Muscle of leg (tissue), 11 donors: ENCODE data around the gene SUMO2. TPM values are rescaled to one million over a fixed set of nuclear protein-coding genes. Genes with fewer than 3 reads are reported as not detected.
"Not testable (repeated sequence)": the region's sequence is repeated elsewhere in the genome, so short reads cannot be mapped to it uniquely, and the experiment has no call there.

ENCODE experiments used
- DNase-seq: peaks from one replicate; pipeline ENCODE4 v3.0.0; 2013
- H3K27ac ChIP-seq: one replicate; pipeline ENCODE4 v1.5.1; 2013; ENCODE audit warnings: mild to moderate bottlenecking, low read length, control low read depth
- H3K27me3 ChIP-seq: one replicate; pipeline ENCODE4 v1.6.1; 2013; ENCODE audit warnings: low read length; ENCODE audit not compliant: control insufficient read depth, insufficient read depth
- H3K36me3 ChIP-seq: one replicate; pipeline ENCODE4 v1.6.1; 2013; ENCODE audit warnings: low read length; ENCODE audit not compliant: control insufficient read depth, insufficient read depth
- H3K4me1 ChIP-seq: one replicate; pipeline ENCODE4 v1.6.1; 2013; ENCODE audit warnings: low read length; ENCODE audit not compliant: control insufficient read depth, insufficient read depth
- H3K4me3 ChIP-seq: one replicate; pipeline ENCODE4 v1.5.1; 2013; ENCODE audit warnings: low read length, control low read depth
- H3K9me3 ChIP-seq: replicated peaks from 2 replicates; pipeline ENCODE4 v1.6.1; 2013; ENCODE audit warnings: low read depth, low read length; ENCODE audit not compliant: control insufficient read depth
- WGBS: methylation state at CpG from one replicate; pipeline ENCODE4 v1.1.5; 2013; ENCODE audit warnings: missing lambda C conversion rate; ENCODE audit not compliant: insufficient coverage; 5-methylcytosine and 5-hydroxymethylcytosine counted together
- polyA plus RNA-seq, 8 donors: library from polyadenylated mRNA; unstranded; fragments of 120-200 nt; gene quantifications; one replicate each; pipeline versions ENCODE4 v1.2.1 to v1.2.3, GENCODE V29; 2013; ENCODE audit warnings: inconsistent platforms in 1 of 8, low replicate concordance in 1 of 8; ENCODE audit not compliant: insufficient read length in 8 of 8, insufficient read depth in 1 of 8
- total RNA-seq: library from RNA; stranded (reverse); fragments of 120-200 nt; gene quantifications from one replicate; pipeline ENCODE4 v1.2.4, GENCODE V29; 2013

The SUMO2 gene
- total and polyA plus RNA-seq, 9 donors, result 242 to 477 (median 378) TPM

DNA sequence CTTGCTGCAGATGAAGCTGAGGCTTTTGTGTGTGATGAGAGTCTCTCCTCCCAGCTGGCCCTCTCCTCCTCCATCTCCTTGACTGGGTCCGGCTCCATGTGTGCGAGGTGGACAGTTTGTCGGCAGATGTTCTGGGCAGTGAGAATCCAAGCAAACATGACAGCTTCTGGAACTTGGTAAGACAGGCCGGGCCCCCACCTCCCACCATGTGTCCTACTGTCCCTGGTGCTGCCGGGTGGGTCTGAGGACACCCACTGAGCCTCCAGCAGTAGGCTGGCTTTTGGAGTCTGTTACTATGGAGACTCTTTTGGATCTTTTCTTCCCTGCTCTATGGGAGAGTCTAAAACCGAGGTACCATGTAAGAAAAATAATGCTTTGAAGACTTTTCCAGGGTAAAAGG, 35.4 kb upstream of the SUMO2 start:
- no peaks in the 10 kb centered on the region for H3K9me3 ChIP-seq
- no peaks in the 10 kb centered on the region for H3K27me3 ChIP-seq
- 83% methylated on average over 1 of the region's 6 CpGs for WGBS
- H3K4me3 ChIP-seq, result no peak overlapping the region
- peaks cover 70% of the 10 kb centered on the region for H3K36me3 ChIP-seq
- no peaks in the 10 kb centered on the region for H3K4me1 ChIP-seq
- H3K27ac ChIP-seq, result no peak overlapping the region
- DNase-seq, result no peak

DNA sequence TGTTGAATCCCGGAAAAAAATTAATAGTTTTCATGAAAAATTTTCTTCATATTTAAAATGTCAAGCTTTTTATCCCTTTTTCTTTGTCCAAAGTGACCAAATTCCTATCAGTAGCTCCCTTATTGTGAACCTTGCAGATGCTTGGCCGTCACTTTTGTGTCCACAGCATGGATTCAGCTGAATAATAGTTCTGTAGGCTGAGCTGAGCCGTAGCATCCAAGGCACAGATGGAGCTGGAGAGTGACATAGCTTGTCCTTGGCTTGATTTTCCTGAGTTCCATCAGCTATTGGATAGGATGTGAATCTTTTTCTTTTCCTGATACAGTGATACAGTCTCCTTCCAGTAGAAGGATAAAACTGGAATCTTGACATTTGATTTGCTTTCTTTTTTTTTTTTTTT, 26.3 kb upstream of the SUMO2 start:
- Histone ChIP-seq H3K27me3 (no peaks in the 10 kb centered on the region), H3K9me3 (no peaks in the 10 kb centered on the region), H3K4me1 (peaks cover 11% of the 10 kb centered on the region), H3K27ac (no peak overlapping the region), H3K36me3 (peaks cover 37% of the 10 kb centered on the region), H3K4me3 (no peak overlapping the region)
- DNase-seq, result no peak
- 75% methylated on average over 2 of the region's 3 CpGs for WGBS

DNA sequence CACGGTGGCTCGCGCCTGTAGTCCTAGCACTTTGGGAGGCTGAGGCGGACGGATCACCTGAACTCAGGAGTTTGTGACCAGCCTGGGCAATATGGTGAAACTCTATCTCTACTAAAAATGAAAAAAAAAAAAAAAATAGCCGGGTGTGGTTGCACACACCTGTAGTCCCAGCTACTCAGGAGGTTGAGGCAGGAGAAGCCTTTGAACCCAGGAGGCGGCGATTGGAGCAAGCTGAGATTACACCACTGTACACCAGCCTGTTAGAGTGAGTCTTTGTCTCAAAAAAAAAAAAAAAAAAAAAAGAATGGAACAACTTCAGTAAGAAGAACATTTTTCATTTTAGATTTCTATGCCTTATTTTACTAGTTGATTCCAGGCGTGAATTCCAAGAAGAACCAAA, 25.4 kb upstream of the SUMO2 start:
- Histone ChIP-seq H3K4me3 (no peak overlapping the region), H3K4me1 (peaks cover 11% of the 10 kb centered on the region), H3K27me3 (no peaks in the 10 kb centered on the region), H3K27ac (no peak overlapping the region), H3K9me3 (no peaks in the 10 kb centered on the region), H3K36me3 (peaks cover 31% of the 10 kb centered on the region)
- WGBS, result 80% methylated on average over 1 of the region's 9 CpGs
- DNase-seq, result no peak

DNA sequence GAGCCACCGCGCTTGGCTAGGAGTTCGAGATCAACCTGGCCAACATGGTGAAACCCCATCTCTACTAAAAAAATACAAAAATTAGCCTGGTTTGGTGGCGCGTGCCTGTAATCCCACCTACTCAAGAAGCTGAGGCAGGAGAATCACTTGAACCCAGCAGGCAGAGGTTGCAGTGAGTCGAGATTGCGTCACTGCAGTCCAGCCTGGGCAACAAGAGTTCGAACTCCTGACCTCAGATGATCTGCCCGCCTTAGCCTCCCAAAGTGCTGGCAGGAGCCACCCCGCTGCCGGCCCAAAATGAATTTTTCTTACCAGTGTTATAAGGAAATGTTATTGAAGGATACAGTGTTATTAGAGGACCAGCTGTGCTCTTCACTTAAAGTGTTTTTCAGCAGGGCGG, 25.0 kb upstream of the SUMO2 start:
- Histone ChIP-seq H3K4me3 (no peak overlapping the region), H3K4me1 (peaks cover 11% of the 10 kb centered on the region), H3K27ac (no peak overlapping the region), H3K9me3 (no peaks in the 10 kb centered on the region), H3K27me3 (no peaks in the 10 kb centered on the region), H3K36me3 (peaks cover 27% of the 10 kb centered on the region)
- DNase-seq, result no peak
- WGBS, result 88% methylated on average over 5 of the region's 12 CpGs

DNA sequence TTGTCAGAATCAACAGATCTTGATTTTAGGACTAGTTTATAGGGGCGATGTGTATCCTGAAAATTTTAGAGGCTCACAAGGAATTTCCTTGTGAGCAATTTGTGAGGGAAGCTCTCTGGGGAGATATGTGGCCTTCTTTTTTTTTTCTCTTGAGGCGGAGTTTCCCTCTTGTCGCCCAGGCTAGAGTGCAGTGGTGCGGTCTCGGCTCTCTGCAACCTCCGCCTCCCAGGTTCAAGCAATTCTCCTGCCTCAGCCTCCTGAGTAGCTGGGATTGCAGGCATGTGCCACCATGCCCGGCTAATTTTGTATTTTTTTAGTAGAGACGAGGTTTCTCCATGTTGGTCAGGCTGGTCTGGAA, 24.3 kb upstream of the SUMO2 start:
- not testable (repeated sequence) for DNase-seq, H3K4me3 ChIP-seq
- H3K36me3 ChIP-seq, result peaks cover 22% of the 10 kb centered on the region

DNA sequence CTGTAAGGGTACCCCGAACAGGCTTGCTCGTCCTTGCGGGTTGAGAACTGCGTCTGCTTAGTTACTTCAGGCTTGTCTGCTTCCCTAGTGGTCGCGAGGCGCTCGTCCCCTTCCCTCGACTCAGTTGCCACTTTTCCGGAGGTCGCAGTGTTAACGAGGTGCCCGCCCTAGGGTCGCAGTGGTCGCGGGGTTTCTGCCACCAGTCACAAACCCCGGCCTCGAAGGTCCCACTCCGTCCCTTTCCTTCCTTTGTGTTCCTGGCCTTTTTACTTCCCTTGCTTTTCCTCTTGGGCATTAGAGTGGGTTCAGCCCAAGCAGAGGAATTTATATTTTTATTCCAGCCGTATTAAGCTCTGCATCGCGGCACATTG, 23.0 kb upstream of the SUMO2 start:
- WGBS, result 0% methylated on average over 19 of the region's 22 CpGs
- H3K27me3 ChIP-seq, result no peaks in the 10 kb centered on the region
- no peaks in the 10 kb centered on the region for H3K9me3 ChIP-seq
- peaks cover 11% of the 10 kb centered on the region for H3K4me1 ChIP-seq
- H3K36me3 ChIP-seq, result peaks cover 16% of the 10 kb centered on the region
- DNase-seq, result peak; percentile 22
- H3K4me3 ChIP-seq, result peak overlapping the region; percentile 88
- peak overlapping the region; percentile 99 for H3K27ac ChIP-seq

More for the DNA sequence above, 24.3 kb upstream of the SUMO2 start:
- not testable (repeated sequence) for H3K9me3 ChIP-seq, H3K27me3 ChIP-seq, H3K27ac ChIP-seq
- peaks cover 11% of the 10 kb centered on the region for H3K4me1 ChIP-seq
- 74% methylated on average over 2 of the region's 8 CpGs for WGBS

DNA sequence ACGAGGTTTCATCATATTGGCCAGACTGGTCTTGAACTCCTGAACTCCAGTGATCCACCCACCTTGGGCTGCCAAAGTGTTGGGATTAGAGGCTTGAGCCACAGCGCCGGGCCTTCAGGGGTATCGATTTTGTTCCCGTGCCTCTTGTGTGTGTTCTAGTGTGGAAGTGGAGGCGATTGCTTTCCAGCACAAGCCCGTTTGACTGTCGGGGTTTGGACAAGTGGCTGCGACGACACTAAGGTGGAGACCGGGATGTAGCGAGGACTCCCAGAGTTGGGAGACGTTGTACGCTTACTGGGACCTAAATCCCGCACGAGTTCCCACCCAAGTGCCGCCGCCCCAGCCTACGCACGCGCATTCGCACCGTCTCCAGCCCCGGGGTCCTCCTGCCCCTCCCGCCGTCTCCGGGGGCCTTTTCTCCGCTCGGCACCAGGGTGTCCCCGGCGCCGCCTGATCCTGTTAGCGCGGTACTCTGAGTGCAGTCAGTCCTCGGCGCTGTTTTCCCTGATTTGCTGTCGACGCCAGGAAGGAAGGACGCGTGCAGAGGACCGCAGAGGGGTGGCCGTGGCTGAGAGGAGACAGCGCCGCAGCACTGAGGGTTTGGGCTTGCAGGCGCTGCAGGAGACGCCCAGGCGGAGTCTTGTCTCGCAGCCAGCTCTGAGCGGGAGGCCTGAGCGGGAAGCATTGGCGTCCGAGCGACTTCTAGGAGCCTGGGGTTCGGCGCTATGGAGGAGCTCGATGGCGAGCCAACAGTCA, 22.5 kb upstream of the SUMO2 start, which contains the start of gene NUP85:
Gene NUP85, plus strand, starts transcription at position 643 of the 756 bp plus-strand sequence. Its CDS starts 83 bp downstream, at position 726.
- Histone ChIP-seq H3K27me3 (no peaks in the 10 kb centered on the region), H3K9me3 (no peaks in the 10 kb centered on the region), H3K4me3 (peak within 1 kb of the TSS; percentile 88), H3K27ac (peak within 1 kb of the TSS; percentile 99), H3K4me1 (peaks cover 11% of the 10 kb centered on the region), H3K36me3 (peaks cover 12% of the 10 kb centered on the region)
- DNase-seq, result peak; percentile 96
- 0% methylated on average over 56 of the region's 57 CpGs for WGBS

DNA sequence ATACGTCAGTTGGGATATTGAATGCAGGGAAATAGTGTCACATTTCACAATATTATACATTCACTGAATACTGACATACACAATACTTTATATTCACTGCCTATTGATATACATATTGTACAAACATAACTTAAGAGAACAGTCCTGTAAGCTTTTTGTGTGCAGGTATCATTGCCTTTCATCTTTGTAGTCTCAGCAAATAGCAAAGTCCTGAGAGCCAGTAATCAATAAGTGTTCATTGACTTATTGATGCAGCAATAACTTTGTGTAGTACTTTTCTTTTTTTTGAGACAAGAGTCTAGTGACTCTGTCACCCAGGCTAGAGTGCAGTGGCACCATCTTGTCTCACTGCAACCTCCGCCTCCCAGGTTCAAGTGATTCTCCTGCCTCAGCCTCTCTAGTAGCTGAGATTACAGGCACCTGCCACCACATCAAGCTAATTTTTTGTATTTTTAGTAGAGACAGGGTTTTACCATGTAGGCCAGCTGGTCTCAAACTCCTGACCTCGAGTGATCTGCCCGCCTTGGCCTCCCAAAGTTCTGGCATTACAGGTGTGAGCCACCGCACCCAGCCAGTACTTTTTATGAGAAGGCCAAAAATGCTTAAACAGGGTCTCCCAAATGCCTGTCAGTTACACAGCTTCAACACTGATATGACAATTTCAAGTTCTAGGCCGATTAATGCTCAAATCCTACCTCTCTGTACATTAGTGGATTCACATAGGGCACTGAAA, 17.3 kb upstream of the SUMO2 start:
- Histone ChIP-seq H3K4me1 (peaks cover 7% of the 10 kb centered on the region), H3K9me3 (no peaks in the 10 kb centered on the region), H3K4me3 (no peak overlapping the region), H3K27me3 (no peaks in the 10 kb centered on the region), H3K36me3 (no peaks in the 10 kb centered on the region), H3K27ac (no peak overlapping the region)
- WGBS, result 71% methylated on average over 3 of the region's 6 CpGs
- no peak for DNase-seq

DNA sequence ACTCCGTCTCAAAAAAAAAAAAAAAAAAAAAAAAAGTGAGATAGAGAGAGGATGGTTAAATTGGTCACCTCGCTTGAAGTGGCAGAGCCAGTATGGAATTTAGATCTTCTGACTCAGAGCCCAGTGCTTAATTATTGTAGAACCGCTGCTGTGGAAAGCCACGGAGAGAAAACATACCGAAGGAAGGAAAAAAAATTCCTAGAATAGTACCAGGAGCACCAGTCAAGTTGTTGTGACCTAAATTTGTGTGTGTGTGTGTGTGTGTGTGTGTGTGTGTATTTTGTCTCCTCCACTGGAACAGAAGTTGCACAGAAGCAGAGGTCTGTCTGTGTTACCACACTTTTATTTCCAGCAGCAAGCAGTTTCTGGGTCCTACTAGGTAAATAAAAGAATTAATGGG, 12.1 kb upstream of the SUMO2 start:
- Histone ChIP-seq H3K4me3 (no peak overlapping the region), H3K27ac (no peak overlapping the region), H3K9me3 (no peaks in the 10 kb centered on the region), H3K4me1 (no peaks in the 10 kb centered on the region), H3K36me3 (no peaks in the 10 kb centered on the region), H3K27me3 (no peaks in the 10 kb centered on the region)
- WGBS, result 60% methylated on average over 1 of the region's 5 CpGs
- DNase-seq, result no peak

DNA sequence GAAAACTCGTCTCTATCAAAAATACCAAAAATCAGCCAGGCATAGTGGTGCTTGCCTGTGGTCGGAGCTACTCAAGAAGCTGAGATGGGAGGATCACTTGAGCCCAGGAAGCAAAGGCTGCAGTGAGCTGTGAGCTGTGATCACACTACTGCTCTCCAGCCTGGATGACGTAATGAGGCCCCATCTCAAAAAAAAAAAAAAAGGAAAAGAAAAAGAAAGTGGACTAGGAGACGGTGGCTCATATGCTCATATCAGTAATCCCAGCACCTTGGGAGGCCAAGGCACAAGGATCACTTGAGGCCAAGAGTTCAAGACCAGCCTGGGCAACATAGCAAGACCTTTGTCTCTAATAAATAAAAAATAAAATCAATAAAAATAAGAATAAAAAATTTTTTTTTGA, 8.8 kb upstream of the SUMO2 start:
- Histone ChIP-seq H3K4me1 (no peaks in the 10 kb centered on the region), H3K27me3 (peaks cover 2% of the 10 kb centered on the region), H3K4me3 (no peak overlapping the region), H3K36me3 (no peaks in the 10 kb centered on the region), H3K27ac (no peak overlapping the region), H3K9me3 (no peaks in the 10 kb centered on the region)
- WGBS, result 33% methylated on average over 1 of the region's 4 CpGs
- peak; percentile 37 for DNase-seq
